ENCODE data around the gene GEMIN5.

GRCh38 chr5:154940772-154941620 lies 3.0 kb upstream of the GEMIN5 start, which contains the start of gene MRPL22:
- TF ChIP-seq POLR2A (IDR thresholded peaks at IDR 0.05; ENCODE audit: low read depth, low read length) = peak; percentile 91
- peak; percentile 78; the same call in 1 of the 2 replicates for TF ChIP-seq TAF1 (IDR thresholded peaks at IDR 0.05; ENCODE audit: borderline replicate concordance, low read depth, low read length)

Measured in GM12892 (cell line).